Neuronal stem cell (in vitro differentiated cells): ENCODE measurements around the gene FAM107B.

Experiments
- DNase-seq: peaks from one replicate; pipeline ENCODE4 v3.0.0-alpha.2; 2013; ENCODE audit warnings: low spot score
- H2AFZ ChIP-seq: one replicate; pipeline ENCODE4 v1.6.1; 2013; ENCODE audit warnings: mild to moderate bottlenecking, low read length, inconsistent platforms
- H2AK5ac ChIP-seq: 2 replicates; pipeline ENCODE4 v1.6.1; 2013; ENCODE audit warnings: low read depth, mild to moderate bottlenecking, inconsistent platforms, low read length, moderate library complexity, mixed read lengths
- H2BK120ac ChIP-seq: 2 replicates; pipeline ENCODE4 v1.6.1; 2013; ENCODE audit warnings: low read depth, mild to moderate bottlenecking, inconsistent platforms, low read length, moderate library complexity, mixed read lengths
- H2BK12ac ChIP-seq: one replicate; pipeline ENCODE4 v1.6.1; 2013; ENCODE audit warnings: low read length, inconsistent platforms
- H2BK15ac ChIP-seq: 2 replicates; pipeline ENCODE4 v1.6.1; 2013; ENCODE audit warnings: mild to moderate bottlenecking, low read length, inconsistent platforms, mixed read lengths
- H2BK5ac ChIP-seq: one replicate; pipeline ENCODE4 v1.6.1; 2013; ENCODE audit warnings: inconsistent platforms, mild to moderate bottlenecking, low read length, moderate library complexity
- H3K14ac ChIP-seq: one replicate; pipeline ENCODE4 v1.6.1; 2013; ENCODE audit warnings: low read length, inconsistent platforms
- H3K18ac ChIP-seq: 2 replicates; pipeline ENCODE4 v1.6.1; 2013; ENCODE audit warnings: low read length, inconsistent platforms
- H3K23ac ChIP-seq: 2 replicates; pipeline ENCODE4 v1.6.1; 2013; ENCODE audit warnings: low read depth, mild to moderate bottlenecking, mixed read lengths, low read length, inconsistent platforms; ENCODE audit not compliant: poor library complexity
- H3K27ac ChIP-seq: replicated peaks from 3 replicates; pipeline ENCODE4 v1.5.1; 2013; ENCODE audit warnings: low read length, inconsistent platforms
- H3K27me3 ChIP-seq, 3 experiments: 2 replicates each; pipeline ENCODE4 v1.6.1; 2013; ENCODE audit warnings: low read length in 3 of 3, mild to moderate bottlenecking in 2 of 3, inconsistent platforms in 1 of 3, low read depth in 1 of 3, mixed read lengths in 1 of 3, moderate library complexity in 1 of 3; ENCODE audit not compliant: control insufficient read depth in 3 of 3, insufficient read depth in 3 of 3
- H3K36me3 ChIP-seq, 2 donors: replicated peaks in 1 of 2; 2 replicates each; pipeline ENCODE4 v1.6.1; 2013; ENCODE audit warnings: low read length in 2 of 2; ENCODE audit not compliant: control insufficient read depth in 2 of 2, insufficient read depth in 2 of 2
- H3K4ac ChIP-seq: 2 replicates; pipeline ENCODE4 v1.6.1; 2013; ENCODE audit warnings: inconsistent platforms, mild to moderate bottlenecking, low read length, moderate library complexity
- H3K4me1 ChIP-seq, 2 donors: 1 replicate in 1 of 2; 2 replicates in 1 of 2; pipeline ENCODE4 v1.6.1; 2013; ENCODE audit warnings: low read length in 2 of 2, low read depth in 1 of 2; ENCODE audit not compliant: control insufficient read depth in 2 of 2, insufficient read depth in 1 of 2
- H3K4me2 ChIP-seq: one replicate; pipeline ENCODE4 v1.6.1; 2013; ENCODE audit warnings: mild to moderate bottlenecking, low read length, inconsistent platforms; ENCODE audit not compliant: insufficient read depth, poor library complexity, severe bottlenecking
- H3K4me3 ChIP-seq, 2 donors: 2 replicates each; pipeline ENCODE4 v1.5.1; 2013; ENCODE audit warnings: low read length in 2 of 2, mild to moderate bottlenecking in 2 of 2, inconsistent platforms in 1 of 2, moderate library complexity in 1 of 2
- H3K79me1 ChIP-seq: one replicate; pipeline ENCODE4 v1.6.1; 2013; ENCODE audit warnings: low read depth, mild to moderate bottlenecking, inconsistent platforms, low read length, moderate library complexity
- H3K9ac ChIP-seq: one replicate; pipeline ENCODE4 v1.6.1; 2013; ENCODE audit warnings: mild to moderate bottlenecking, low read depth, low read length, inconsistent platforms; ENCODE audit not compliant: poor library complexity
- H3K9me3 ChIP-seq, 2 donors: replicated peaks in 1 of 2; 2 replicates each; pipeline versions ENCODE3 to v1.6.1; 2013; ENCODE audit warnings: low read length in 2 of 2, mild to moderate bottlenecking in 2 of 2, inconsistent platforms in 1 of 2, low read depth in 1 of 2, mixed read lengths in 1 of 2, moderate library complexity in 1 of 2; ENCODE audit not compliant: control insufficient read depth in 2 of 2, insufficient read depth in 1 of 2
- H4K8ac ChIP-seq: one replicate; pipeline ENCODE4 v1.6.1; 2013; ENCODE audit warnings: low read depth, mild to moderate bottlenecking, inconsistent platforms, low read length, moderate library complexity
- H4K91ac ChIP-seq: one replicate; pipeline ENCODE4 v1.6.1; 2013; ENCODE audit warnings: low read length, low read depth, mild to moderate bottlenecking, inconsistent platforms; ENCODE audit not compliant: poor library complexity
- WGBS, 2 donors: extraction: QIAGEN DNeasy Blood & Tissue Kit; methylation state at CpG; one replicate each; pipeline ENCODE4 v1.1.7; 2013; ENCODE audit warnings: missing lambda C conversion rate in 2 of 2, mixed read lengths in 1 of 2; ENCODE audit not compliant: insufficient read length in 2 of 2, insufficient replicate concordance in 1 of 2; ENCODE audit errors: extremely low coverage in 2 of 2; 5-methylcytosine and 5-hydroxymethylcytosine counted together

FAM107B gene

DNA sequence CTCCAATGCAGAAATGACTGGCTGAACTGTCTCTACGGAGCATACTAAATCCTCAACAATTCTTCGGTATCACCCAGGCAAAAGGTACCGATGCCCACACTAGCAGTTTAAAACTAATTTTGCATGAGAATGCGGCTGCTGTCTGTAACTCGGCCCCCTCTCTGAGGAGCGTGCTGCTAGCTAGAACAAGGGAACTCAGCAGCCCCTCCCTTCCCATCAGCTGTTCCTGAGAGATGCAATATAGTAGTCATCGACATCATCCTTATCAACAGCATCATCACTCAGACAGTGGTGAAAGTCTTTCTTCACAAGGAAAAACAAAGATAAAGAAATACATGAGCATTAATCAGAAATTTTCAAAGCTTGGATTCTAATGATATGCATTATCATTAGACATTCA, 254.9 kb downstream of the FAM107B start:
- Histone ChIP-seq H3K79me1 (peaks cover 2% of the 10 kb centered on the region), H3K27me3 (no peaks in the 10 kb centered on the region), H4K91ac (no peak overlapping the region), H3K23ac (no peak overlapping the region), H3K4me3 (no peak overlapping the region), H2BK120ac (no peak overlapping the region), H2AFZ (no peak overlapping the region), H2BK12ac (no peak overlapping the region), H2BK15ac (no peak overlapping the region), H3K4ac (no peak overlapping the region), H3K4me1 (peaks cover 0 to 1% of the 10 kb centered on the region in 2 donors), H3K18ac (no peak overlapping the region), H3K36me3 (peaks cover 2 to 44% of the 10 kb centered on the region in 2 donors), H4K8ac (no peak overlapping the region), H3K14ac (no peak overlapping the region), H3K4me2 (no peak overlapping the region), H3K27ac (no peak overlapping the region), H3K9me3 (no peaks in the 10 kb centered on the region), H3K9ac (no peak overlapping the region), H2BK5ac (no peak overlapping the region), H2AK5ac (no peak overlapping the region)
- no peak for DNase-seq
- WGBS, 2 donors: no CpG with 5 or more reads among the region's 7 CpGs

DNA sequence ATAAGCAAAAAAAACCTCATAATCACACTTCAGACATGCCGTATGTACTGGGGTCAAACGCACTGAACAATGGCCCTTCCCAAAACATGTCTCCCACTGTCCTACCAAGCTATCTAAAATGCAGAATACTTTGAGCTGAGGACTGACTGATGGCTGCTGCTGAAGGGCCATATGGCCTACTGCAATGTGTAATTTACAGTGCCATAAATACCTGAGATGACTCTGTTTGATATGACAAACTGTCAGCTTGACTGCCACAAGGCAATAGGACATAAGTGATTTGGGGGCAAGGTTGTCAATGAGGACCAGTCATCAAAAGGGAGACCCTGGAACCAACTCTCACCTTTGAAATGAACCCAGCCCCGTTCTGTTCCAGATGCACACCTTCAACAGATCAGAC, 256.5 kb downstream of the FAM107B start:
- Histone ChIP-seq H3K36me3 (peaks cover 2 to 44% of the 10 kb centered on the region in 2 donors), H3K9me3 (no peaks in the 10 kb centered on the region), H3K18ac (no peak overlapping the region), H3K14ac (no peak overlapping the region), H2BK15ac (no peak overlapping the region), H4K8ac (no peak overlapping the region), H2AK5ac (no peak overlapping the region), H3K4me1 (peaks cover 0 to 1% of the 10 kb centered on the region in 2 donors), H2BK120ac (no peak overlapping the region), H4K91ac (no peak overlapping the region), H3K4me3 (no peak overlapping the region), H2BK12ac (no peak overlapping the region), H3K79me1 (no peaks in the 10 kb centered on the region), H2BK5ac (no peak overlapping the region), H2AFZ (no peak overlapping the region), H3K27me3 (no peaks in the 10 kb centered on the region), H3K27ac (no peak overlapping the region), H3K4me2 (no peak overlapping the region), H3K4ac (no peak overlapping the region), H3K9ac (no peak overlapping the region), H3K23ac (no peak overlapping the region)
- DNase-seq: no peak
- no CpG with 5 or more reads among the region's 3 CpGs for WGBS, 2 donors

DNA sequence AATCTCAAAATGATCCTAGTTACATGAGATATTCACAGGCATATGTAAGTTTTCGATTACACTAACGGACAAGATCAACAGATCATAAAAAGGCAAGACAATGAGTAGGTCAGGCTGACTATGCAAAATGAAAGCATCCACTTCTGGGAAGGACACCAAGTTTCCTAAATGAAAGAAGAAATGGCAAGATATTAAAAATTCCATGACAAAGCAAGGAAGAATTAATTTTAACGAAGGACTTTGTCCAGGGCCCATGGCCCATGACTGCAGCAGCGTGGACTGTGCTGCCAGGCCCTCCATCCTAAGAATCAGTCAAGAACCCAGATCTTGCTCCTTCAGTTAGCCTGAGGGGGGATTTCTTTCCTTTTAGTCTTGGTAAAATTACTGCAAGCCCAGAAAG, 261.6 kb downstream of the FAM107B start:
- Histone ChIP-seq H3K27ac (no peak overlapping the region), H3K4me2 (no peak overlapping the region), H3K18ac (no peak overlapping the region), H2BK15ac (no peak overlapping the region), H2AFZ (no peak overlapping the region), H3K4me1 (no peaks in the 10 kb centered on the region), H3K23ac (no peak overlapping the region), H2BK120ac (no peak overlapping the region), H2BK12ac (no peak overlapping the region), H3K4ac (no peak overlapping the region), H3K79me1 (no peaks in the 10 kb centered on the region), H4K91ac (no peak overlapping the region), H3K14ac (no peak overlapping the region), H2BK5ac (no peak overlapping the region), H3K9me3 (peaks cover 0 to 17% of the 10 kb centered on the region in 2 donors), H2AK5ac (no peak overlapping the region), H4K8ac (no peak overlapping the region), H3K27me3 (no peaks in the 10 kb centered on the region), H3K36me3 (peaks cover 0 to 6% of the 10 kb centered on the region in 2 donors), H3K4me3 (no peak overlapping the region), H3K9ac (no peak overlapping the region)
- no peak for DNase-seq
- WGBS, 2 donors: no CpG with 5 or more reads among the region's 4 CpGs

DNA sequence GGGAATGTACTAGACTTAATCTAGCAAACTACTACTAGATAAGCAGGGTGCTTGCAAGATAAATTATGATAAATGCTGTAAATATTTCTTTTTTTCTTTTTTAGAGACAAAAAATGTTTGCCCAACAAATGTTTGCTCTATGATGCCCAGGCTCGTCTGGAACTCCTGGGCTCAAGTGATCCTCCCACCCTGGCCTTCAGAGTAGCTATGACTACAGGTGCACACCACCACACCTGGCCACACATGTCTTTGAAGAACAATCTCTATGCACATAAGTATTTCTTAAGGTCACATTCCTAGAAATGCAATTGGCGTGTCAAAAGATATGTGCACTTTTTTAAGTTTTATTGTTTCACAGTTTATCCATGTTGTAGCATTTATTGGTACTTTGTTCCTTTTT, 264.4 kb downstream of the FAM107B start:
- WGBS, 2 donors: no CpG with 5 or more reads among the region's 2 CpGs
- DNase-seq: no peak
- Histone ChIP-seq H3K18ac (no peak overlapping the region), H3K4me3 (no peak overlapping the region), H3K36me3 (no peaks in the 10 kb centered on the region), H2BK5ac (no peak overlapping the region), H2AK5ac (no peak overlapping the region), H3K23ac (no peak overlapping the region), H3K27ac (no peak overlapping the region), H3K4me1 (no peaks in the 10 kb centered on the region), H3K27me3 (no peaks in the 10 kb centered on the region), H2AFZ (no peak overlapping the region), H3K4ac (no peak overlapping the region), H3K14ac (no peak overlapping the region), H2BK12ac (no peak overlapping the region), H4K91ac (no peak overlapping the region), H3K79me1 (no peaks in the 10 kb centered on the region), H3K9me3 (peaks cover 0 to 17% of the 10 kb centered on the region in 2 donors), H3K9ac (no peak overlapping the region), H2BK120ac (no peak overlapping the region), H4K8ac (no peak overlapping the region), H3K4me2 (no peak overlapping the region), H2BK15ac (no peak overlapping the region)
